HL-60 (cell line): Measurements from ENCODE around the gene ZNF423.

Source experiments
- DNase-seq, 2 experiments: peaks; one replicate each; pipeline ENCODE4 v3.0.0-alpha.2; 2010 to 2020; ENCODE audit warnings: low read depth in 1 of 2, low spot score in 1 of 2
- H3K27ac ChIP-seq: fragments of 250-450 bp; sonication (Bioruptor Pico); replicated peaks from 2 replicates; pipeline ENCODE4 v1.5.1; 2020; ENCODE audit warnings: mild to moderate bottlenecking, moderate library complexity
- H3K27me3 ChIP-seq: fragments of 250-450 bp; sonication (Bioruptor Pico); 2 replicates; pipeline ENCODE4 v1.5.1; 2021; ENCODE audit warnings: mild to moderate bottlenecking, moderate library complexity; ENCODE audit not compliant: insufficient read depth, poor library complexity, severe bottlenecking
- H3K4me3 ChIP-seq: replicated peaks from 2 replicates; pipeline ENCODE4 v1.5.1; 2011; ENCODE audit warnings: mild to moderate bottlenecking, control low read depth, low read length; ENCODE audit not compliant: insufficient read depth
- GABPA ChIP-seq: IDR thresholded peaks from 2 replicates; pipeline ENCODE4 v1.6.1; 2012; ENCODE audit warnings: low read depth
- POLR2AphosphoS5 ChIP-seq: IDR thresholded peaks from 2 replicates; pipeline ENCODE4 v1.6.1; 2012; ENCODE audit warnings: low read depth
- REST ChIP-seq: IDR thresholded peaks from 2 replicates; pipeline ENCODE4 v1.6.1; 2012; ENCODE audit warnings: low read depth; ENCODE audit not compliant: insufficient replicate concordance
- SPI1 ChIP-seq: IDR thresholded peaks from 2 replicates; pipeline ENCODE4 v1.6.1; 2012; ENCODE audit warnings: low read depth, mild to moderate bottlenecking, borderline replicate concordance
- TF ChIP-seq, protein P1 (sequence below): IDR thresholded peaks from one replicate; pipeline ENCODE4 v1.5.1; 2011; ENCODE audit warnings: low read length, control low read depth, inconsistent platforms; ENCODE audit not compliant: insufficient read depth

ZNF423 gene

GRCh38 chr16:49767998-49768397 is 87.9 kb downstream of the ZNF423 start:
- H3K4me3 ChIP-seq, result no peak overlapping the region
- H3K27ac ChIP-seq, result no peak overlapping the region
- TF ChIP-seq GABPA, result no peak
- TF ChIP-seq REST, result no peak
- TF ChIP-seq, protein P1, sequence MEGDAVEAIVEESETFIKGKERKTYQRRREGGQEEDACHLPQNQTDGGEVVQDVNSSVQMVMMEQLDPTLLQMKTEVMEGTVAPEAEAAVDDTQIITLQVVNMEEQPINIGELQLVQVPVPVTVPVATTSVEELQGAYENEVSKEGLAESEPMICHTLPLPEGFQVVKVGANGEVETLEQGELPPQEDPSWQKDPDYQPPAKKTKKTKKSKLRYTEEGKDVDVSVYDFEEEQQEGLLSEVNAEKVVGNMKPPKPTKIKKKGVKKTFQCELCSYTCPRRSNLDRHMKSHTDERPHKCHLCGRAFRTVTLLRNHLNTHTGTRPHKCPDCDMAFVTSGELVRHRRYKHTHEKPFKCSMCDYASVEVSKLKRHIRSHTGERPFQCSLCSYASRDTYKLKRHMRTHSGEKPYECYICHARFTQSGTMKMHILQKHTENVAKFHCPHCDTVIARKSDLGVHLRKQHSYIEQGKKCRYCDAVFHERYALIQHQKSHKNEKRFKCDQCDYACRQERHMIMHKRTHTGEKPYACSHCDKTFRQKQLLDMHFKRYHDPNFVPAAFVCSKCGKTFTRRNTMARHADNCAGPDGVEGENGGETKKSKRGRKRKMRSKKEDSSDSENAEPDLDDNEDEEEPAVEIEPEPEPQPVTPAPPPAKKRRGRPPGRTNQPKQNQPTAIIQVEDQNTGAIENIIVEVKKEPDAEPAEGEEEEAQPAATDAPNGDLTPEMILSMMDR, result no peak
- TF ChIP-seq SPI1, result no peak
- TF ChIP-seq POLR2AphosphoS5, result no peak
- no peak for DNase-seq
- H3K27me3 ChIP-seq, result no peaks in the 10 kb centered on the region

- H3K27ac ChIP-seq, result no peak overlapping the region
- no peak for DNase-seq
- no peak overlapping the region for H3K4me3 ChIP-seq
- H3K27me3 ChIP-seq, result no peaks in the 10 kb centered on the region
- no peak for TF ChIP-seq GABPA
- TF ChIP-seq, protein P1, result no peak
- TF ChIP-seq REST, result no peak
- TF ChIP-seq POLR2AphosphoS5, result no peak
- TF ChIP-seq SPI1, result no peak
Observed at GRCh38 chr16:49767414-49767813, 88.5 kb downstream of the ZNF423 start.

- TF ChIP-seq GABPA, result no peak
- no peak for TF ChIP-seq REST
- no peak for TF ChIP-seq SPI1
- no peak for TF ChIP-seq POLR2AphosphoS5
- TF ChIP-seq, protein P1, result no peak
- Histone ChIP-seq H3K4me3 (no peak overlapping the region), H3K27ac (no peak overlapping the region), H3K27me3 (no peaks in the 10 kb centered on the region)
- DNase-seq, result no peak
Observed at GRCh38 chr16:49766225-49766624, 89.7 kb downstream of the ZNF423 start.
